Nephron progenitor cell (in vitro differentiated cells): ENCODE results near the gene MRPL57.
"Not testable (repeated sequence)": the region's sequence is repeated elsewhere in the genome, so short reads cannot be mapped to it uniquely, and the experiment has no call there.

Source experiments
- DNase-seq: peaks from one replicate; pipeline ENCODE4 v3.0.0; 2021
- H3K27ac Mint-ChIP-seq: 2 replicates; pipeline ENCODE4 v1.8.0; 2021; ENCODE audit warnings: mild to moderate bottlenecking, moderate library complexity, mixed read lengths
- H3K27me3 Mint-ChIP-seq: 2 replicates; pipeline ENCODE4 v1.8.0; 2021; ENCODE audit warnings: mild to moderate bottlenecking, low read depth, mixed read lengths; ENCODE audit not compliant: poor library complexity
- H3K36me3 Mint-ChIP-seq: 2 replicates; pipeline ENCODE4 v1.8.0; 2021; ENCODE audit warnings: low read depth, mixed read lengths
- H3K4me1 Mint-ChIP-seq: 2 replicates; pipeline ENCODE4 v1.8.0; 2021; ENCODE audit warnings: mixed read lengths
- H3K4me3 Mint-ChIP-seq: 2 replicates; pipeline ENCODE4 v1.8.0; 2021; ENCODE audit warnings: mild to moderate bottlenecking, moderate library complexity, mixed read lengths
- H3K9me3 Mint-ChIP-seq: 2 replicates; pipeline ENCODE4 v1.8.0; 2021; ENCODE audit warnings: mild to moderate bottlenecking, moderate library complexity, mixed read lengths
- CTCF ChIP-seq: fragments of 200-600 bp; sonication (generic); IDR thresholded peaks from 2 replicates; pipeline ENCODE4 v1.5.0; 2021; ENCODE audit warnings: antibody characterized with exemption

Gene MRPL57

GRCh38 chr13:21150013-21150412 lies 26.4 kb upstream of the MRPL57 start:
- TF ChIP-seq CTCF, result no peak
- H3K36me3 Mint-ChIP-seq, result peaks cover 42% of the 10 kb centered on the region
- H3K4me3 Mint-ChIP-seq, result no peak overlapping the region
- H3K9me3 Mint-ChIP-seq, result no peaks in the 10 kb centered on the region
- no peaks in the 10 kb centered on the region for H3K27me3 Mint-ChIP-seq
- no peak overlapping the region for H3K27ac Mint-ChIP-seq
- H3K4me1 Mint-ChIP-seq, result peaks cover 25% of the 10 kb centered on the region
- DNase-seq, result no peak

- H3K9me3 Mint-ChIP-seq, result no peaks in the 10 kb centered on the region
- DNase-seq, result no peak
- H3K27ac Mint-ChIP-seq, result peak overlapping the region; percentile 82
- no peak overlapping the region for H3K4me3 Mint-ChIP-seq
- peaks cover 25% of the 10 kb centered on the region for H3K4me1 Mint-ChIP-seq
- no peak for TF ChIP-seq CTCF
- H3K36me3 Mint-ChIP-seq, result peaks cover 41% of the 10 kb centered on the region
- no peaks in the 10 kb centered on the region for H3K27me3 Mint-ChIP-seq
Measured at GRCh38 chr13:21152251-21152899, 24.1 kb upstream of the MRPL57 start.

- no peak for DNase-seq
- no peaks in the 10 kb centered on the region for H3K27me3 Mint-ChIP-seq
- no peaks in the 10 kb centered on the region for H3K4me1 Mint-ChIP-seq
- no peak overlapping the region for H3K4me3 Mint-ChIP-seq
- no peaks in the 10 kb centered on the region for H3K9me3 Mint-ChIP-seq
- peaks cover 33% of the 10 kb centered on the region for H3K36me3 Mint-ChIP-seq
- TF ChIP-seq CTCF, result no peak
- H3K27ac Mint-ChIP-seq, result no peak overlapping the region
Measured at GRCh38 chr13:21164631-21165030, 11.8 kb upstream of the MRPL57 start.

- not testable (repeated sequence) for DNase-seq, H3K4me3 Mint-ChIP-seq, H3K4me1 Mint-ChIP-seq, H3K27me3 Mint-ChIP-seq, H3K9me3 Mint-ChIP-seq, H3K27ac Mint-ChIP-seq
- peaks cover 30% of the 10 kb centered on the region for H3K36me3 Mint-ChIP-seq
Measured at GRCh38 chr13:21165606-21166005, 10.9 kb upstream of the MRPL57 start.

GRCh38 chr13:21171420-21171819 lies 5.0 kb upstream of the MRPL57 start:
- TF ChIP-seq CTCF, result no peak
- Mint-ChIP-seq H3K4me1 (peaks cover 9% of the 10 kb centered on the region), H3K9me3 (no peaks in the 10 kb centered on the region), H3K27ac (no peak overlapping the region), H3K36me3 (peaks cover 45% of the 10 kb centered on the region), H3K4me3 (no peak overlapping the region), H3K27me3 (no peaks in the 10 kb centered on the region)
- DNase-seq, result no peak

- not testable (repeated sequence) for H3K27me3 Mint-ChIP-seq, H3K27ac Mint-ChIP-seq, H3K4me3 Mint-ChIP-seq, DNase-seq, H3K9me3 Mint-ChIP-seq
- Mint-ChIP-seq H3K36me3 (peaks cover 53% of the 10 kb centered on the region), H3K4me1 (peaks cover 20% of the 10 kb centered on the region)
Measured at GRCh38 chr13:21173767-21174166, 2.7 kb upstream of the MRPL57 start.

- Mint-ChIP-seq H3K9me3 (peaks cover 9% of the 10 kb centered on the region), H3K4me3 (peak overlapping the region; percentile 97), H3K36me3 (peaks cover 49% of the 10 kb centered on the region), H3K27ac (peak overlapping the region; percentile 98), H3K4me1 (peaks cover 20% of the 10 kb centered on the region), H3K27me3 (no peaks in the 10 kb centered on the region)
- TF ChIP-seq CTCF, result no peak
- DNase-seq, result no peak
Measured at GRCh38 chr13:21175656-21176214, 723 bp upstream of the MRPL57 start.
